HG02973 (cell line): ENCODE results near the gene NFIA.

ENCODE experiments used
- ATAC-seq: cut with Tn5 transposase; IDR thresholded peaks from one replicate; pipeline ENCODE4 v1.9.1; 2021; ENCODE audit warnings: moderate library complexity; ENCODE audit not compliant: unreplicated experiment

Gene NFIA

DNA sequence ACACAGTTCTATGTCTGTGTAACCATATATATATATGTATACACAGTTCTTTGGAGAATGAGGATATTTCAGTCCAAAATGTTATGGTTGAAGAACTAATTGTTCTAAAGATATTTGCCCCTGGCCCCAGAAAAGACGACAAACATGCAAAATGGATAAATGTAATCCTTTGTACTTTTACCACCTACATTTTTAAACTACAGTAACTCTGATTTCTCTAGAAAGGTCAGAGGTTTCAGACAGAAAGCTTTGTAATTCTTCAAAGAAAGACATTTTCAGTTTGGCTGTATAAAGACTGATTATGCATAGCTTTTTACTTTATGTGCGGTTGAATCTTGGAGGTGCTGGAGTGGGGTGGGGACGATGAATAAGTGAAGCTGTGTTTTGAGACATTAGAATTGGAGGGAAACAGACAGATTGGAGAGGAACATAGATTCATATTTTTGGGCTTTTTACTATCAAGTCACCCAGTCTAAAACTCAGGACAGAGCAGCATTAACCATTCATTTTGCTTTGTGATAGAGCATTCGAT is 16.6 kb downstream of the NFIA start:
- no peak for ATAC-seq

DNA sequence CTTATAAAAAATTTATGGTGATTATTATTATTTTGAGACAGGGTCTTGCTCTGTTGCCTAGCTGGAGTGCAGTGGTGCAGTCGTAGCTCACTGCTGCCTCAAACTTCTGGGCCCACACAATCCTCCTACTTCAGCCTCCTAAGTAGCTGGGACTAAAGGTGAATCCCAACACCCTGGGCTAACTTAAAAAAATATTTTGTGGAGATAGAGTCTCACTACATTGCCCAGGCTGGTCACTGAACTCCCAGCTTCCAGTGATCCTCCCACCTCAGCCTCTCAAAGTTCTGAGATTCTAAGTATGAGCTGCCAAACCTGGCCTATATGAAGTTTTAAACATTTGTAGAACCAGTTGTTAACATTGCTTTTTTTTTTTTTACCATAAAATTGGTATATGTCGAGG is 18.2 kb downstream of the NFIA start:
- ATAC-seq: no peak

DNA sequence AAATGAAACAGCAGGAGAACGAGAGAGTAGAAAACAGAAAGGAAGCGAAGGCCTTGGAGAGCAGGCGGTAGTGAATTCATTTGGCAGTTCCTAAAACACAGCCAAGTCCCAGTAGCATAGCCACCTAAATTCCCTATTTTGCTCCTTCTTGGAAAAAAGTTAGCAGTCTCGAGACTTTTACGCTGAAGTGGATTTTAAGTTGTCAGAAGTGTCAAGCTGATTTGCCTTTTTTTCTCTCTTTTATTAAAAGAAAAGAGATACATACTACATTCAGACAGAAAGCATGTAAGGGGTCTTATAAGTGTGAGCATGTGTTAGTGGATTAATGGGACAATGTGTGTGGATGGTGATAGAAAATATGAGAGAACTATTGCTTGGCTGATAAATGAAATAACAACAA is 19.2 kb downstream of the NFIA start:
- ATAC-seq: no peak

DNA sequence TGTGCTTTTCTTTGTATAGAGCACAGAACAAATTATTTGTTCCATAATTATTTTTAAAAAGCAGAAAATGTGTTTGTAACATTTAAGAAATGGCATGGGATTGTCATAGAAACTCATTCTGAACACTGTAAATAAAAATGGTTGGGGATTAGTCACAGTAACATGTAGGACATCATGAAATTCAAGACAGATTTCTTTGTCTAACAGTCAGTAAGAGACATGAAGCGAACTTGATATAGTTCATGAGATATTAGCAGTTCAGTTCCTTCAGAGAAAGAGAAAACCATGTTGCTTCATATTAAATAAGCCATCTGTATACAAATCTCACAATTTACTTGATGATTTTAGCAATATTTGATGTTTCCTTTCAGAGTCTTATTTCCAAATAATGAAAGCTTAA is 19.7 kb downstream of the NFIA start:
- no peak for ATAC-seq

DNA sequence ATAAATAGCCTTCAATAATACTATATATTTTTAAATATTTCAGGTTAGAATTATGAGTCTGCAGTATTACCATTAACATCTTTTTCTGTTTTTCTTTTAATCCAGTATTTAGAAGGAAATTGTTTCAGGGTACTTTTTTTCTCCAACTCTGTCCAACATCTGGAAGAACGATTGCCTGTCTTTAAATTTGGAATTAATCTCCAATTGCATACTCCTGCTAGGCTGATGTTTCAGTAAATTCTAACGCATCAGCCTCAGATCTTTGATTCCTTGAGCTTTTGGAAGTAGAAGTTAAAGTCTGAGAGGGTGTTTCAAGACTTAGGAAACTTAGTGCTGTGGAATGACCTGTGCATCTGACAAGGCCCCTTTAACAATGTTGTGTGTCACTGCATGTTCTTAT is 20.3 kb downstream of the NFIA start:
- no peak for ATAC-seq

DNA sequence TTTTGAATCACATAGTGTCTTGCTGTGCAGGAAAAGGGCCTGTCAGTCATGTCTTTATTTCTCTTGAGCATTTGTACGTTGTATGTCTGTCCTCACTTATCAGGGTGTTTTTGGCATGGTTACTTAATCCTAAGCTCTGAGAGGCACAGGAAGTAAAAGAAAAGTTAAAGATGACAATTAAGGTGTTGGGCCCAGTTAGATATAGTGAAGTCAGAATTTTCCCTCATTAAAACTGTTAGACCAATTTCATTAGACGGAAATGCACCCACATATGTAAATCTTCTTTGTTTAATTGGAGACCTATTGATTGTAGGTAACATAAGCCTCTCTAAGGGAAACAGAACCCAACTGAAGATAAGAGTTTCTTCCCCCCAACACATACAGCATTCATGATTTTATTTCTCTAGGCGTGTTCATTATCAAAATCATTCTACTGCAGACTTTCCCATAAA is 21.9 kb downstream of the NFIA start:
- no peak for ATAC-seq

DNA sequence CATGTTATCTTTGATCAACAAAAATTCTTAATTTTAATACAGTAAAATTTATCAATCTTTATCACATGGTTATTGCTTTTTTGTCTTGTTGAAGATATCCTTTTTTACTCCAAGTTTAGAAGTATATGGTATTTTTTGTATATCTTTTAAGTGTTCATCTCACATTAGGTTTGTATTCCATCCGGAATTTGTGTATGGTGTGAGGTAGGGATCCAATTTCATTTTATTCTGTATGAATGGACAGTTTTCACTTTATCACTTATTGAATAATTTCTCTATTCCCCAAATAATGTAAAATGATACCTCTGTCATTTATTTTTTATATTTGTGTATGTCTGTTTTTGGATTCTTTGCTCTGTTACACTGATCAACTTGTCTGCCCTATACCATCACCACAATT is 25.3 kb downstream of the NFIA start:
- no peak for ATAC-seq

DNA sequence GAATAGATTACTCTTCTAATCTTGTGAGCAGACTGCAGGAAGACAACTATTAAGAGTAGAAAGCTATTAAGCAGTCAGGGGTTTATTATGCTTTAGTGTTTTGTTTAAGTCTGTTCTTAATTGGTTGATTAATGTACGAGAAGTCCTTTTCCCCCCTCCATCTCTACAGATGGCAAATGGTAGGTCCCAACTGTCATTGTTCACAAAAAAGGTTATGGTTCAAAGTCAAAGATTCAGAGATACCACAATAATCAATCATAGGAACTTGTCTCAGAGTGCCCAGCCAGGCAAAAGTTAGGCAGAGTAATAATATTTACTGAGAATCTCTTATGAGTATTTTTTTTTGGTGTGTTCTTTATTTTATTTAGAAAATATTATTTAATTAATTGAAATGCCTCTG is 26.8 kb downstream of the NFIA start:
- no peak for ATAC-seq

DNA sequence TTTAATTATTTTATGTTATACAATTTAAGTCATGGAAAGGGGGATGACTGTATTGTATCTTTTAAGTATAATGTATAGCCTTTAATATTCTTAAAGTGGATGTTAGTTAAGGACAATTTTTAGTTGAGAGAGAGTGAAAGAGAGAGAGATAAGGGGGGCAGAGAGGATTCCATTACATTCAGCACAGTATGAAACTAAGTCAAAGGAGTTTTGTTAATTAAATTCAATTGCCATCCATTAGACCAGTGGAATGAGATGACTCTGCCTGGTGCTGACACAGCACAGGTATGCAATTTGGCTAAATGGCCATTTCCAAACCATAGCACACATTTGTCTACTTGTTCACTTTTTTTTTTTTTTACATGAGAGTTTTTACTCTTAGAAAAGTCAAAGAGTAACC is 27.5 kb downstream of the NFIA start:
- no peak for ATAC-seq

DNA sequence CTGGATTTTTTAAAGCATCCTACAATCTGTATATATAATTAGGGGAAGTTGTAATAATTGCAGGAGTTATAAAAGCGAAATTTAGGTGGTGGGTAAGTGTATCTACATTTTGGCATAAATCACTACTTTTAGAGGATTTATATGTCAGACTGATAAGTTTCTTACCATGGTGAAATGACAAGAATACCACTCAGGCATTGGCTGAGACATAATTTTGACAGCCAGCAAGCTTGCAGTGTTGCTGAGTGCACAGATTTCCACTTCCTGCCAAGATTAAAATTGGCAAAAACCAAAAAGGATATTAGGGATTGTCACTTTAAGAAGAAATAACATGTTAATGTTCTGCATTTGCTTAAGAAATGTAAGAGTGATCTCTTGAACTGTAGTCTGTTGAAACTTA is 28.2 kb downstream of the NFIA start:
- no peak for ATAC-seq

DNA sequence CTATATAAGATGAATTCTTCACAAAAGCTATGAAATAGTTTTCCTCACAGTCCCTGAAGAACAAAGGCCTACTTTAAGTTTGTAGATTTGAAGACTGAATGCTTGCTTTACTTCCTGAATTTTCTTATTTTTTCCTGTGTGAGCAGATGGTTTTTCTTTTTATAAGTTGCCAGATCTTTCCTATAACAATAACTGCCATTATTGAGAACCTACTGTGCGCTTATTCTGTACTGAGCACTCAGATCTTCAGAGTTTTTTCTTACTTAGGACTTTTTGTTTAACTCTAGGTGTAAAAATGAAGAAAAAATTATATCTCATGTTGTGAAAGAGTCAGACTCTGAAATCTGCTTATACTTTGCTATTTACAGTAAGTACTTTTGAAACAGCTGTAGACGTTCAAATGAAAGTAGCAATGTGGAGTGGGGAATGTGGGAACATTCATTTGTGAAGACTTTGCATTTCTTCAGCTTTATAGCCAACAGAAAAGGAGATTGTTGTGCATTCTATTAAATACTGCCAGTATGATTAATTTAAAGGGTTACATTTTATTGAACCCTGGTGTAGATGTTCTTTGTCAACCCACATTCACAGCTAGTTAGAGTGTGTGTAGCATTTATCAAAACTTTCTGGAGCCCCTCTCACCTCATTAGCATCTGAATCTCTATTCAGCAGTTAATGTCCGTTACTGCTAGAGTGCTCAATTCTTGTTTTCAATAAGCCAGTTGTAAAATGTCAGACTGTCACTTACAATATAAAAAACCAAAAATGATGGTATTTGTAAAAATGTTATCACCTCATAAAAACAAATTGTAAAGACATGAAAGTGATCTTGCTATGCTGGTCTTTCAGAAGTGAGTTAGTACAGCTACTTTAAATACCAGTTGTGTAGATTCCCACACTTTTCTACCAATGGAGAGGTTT is 29.0 kb downstream of the NFIA start:
- ATAC-seq: no peak

DNA sequence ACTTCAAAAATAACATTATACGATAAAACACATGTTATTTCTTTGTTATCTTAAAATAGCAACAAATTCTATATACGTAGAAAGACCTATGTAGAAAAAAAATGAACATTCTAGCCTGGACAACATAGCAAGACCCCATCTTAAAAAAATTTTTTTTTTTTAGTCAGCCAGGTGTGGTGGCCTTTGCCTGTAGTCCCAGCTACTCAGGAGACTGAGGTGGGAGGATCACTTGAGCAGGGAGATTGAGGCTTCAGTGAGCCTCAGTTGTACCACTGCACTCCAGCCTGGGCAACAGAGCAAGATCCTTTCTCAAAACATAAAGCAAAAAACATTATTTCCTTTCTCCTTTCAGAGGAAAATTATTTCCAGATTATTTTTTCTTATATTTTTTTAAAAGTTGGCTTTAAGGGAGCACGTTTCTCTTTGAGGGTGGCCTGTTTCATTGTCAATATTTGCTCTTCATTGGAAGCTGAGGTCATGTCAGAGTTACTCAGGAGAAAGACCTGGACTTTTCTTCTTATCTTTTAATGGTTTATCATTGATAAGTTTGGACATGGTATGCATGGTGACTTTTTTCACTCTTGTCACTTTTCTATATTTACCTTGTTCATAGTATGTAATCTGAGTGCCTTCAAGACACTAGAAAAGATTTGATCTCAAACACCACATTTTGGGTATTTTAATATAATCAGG is 32.0 kb downstream of the NFIA start:
- ATAC-seq: no peak

DNA sequence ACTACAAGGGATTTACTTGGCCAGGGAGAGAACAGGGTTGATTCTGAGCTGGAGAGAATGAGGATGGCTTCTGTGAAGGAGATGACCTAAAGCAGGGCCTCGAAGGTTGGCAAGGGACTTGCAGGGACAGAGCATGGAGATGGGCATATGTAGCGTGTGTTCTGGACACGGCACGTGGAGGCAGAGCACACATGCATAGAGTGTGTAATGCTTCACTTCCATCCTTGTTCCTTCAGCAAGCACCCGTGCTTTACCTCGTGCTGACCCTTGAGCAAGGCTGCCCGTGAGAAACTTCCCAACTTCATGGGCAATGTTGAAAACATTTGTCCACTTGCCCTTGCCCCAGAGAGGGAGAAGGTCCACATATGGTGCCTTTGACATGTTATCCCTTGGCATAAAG is 33.1 kb downstream of the NFIA start:
- ATAC-seq: no peak

DNA sequence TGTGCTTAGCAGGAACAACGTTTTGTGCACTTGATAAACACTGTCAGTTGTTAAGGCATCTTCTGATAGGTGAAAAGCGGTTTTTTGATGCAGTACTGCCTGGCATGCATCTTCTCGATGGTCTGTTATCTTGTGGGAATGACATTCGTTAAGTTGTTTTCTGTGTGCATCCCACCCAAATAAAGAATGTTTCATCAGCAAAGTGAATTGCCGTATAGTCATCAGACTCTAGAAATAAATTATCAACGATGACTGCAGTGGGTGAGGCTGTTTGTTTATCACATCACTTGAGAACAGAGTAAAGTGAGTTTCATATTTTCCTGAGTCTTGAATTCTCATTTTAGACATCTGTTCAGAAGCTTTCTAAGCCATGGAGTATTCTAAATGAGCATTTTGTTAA is 34.1 kb downstream of the NFIA start:
- ATAC-seq: no peak

DNA sequence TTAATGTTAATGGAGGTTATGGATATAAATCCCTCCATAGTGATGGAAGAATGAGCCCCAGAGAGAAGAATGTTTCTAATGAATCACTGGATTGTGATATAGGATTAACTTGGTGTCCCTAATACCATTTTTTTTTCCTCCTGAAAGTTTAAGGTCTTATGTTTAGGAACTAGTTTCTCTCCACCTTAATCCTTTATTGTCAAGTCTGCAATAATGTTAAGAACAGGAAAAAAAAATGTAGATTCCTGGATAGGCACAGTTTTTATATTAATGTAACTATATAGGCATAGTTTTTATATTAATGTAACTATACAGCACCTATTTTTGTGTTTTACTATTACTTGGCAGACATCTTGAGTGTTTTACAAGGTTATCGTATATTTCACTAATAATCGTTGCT is 34.9 kb downstream of the NFIA start:
- no peak for ATAC-seq

DNA sequence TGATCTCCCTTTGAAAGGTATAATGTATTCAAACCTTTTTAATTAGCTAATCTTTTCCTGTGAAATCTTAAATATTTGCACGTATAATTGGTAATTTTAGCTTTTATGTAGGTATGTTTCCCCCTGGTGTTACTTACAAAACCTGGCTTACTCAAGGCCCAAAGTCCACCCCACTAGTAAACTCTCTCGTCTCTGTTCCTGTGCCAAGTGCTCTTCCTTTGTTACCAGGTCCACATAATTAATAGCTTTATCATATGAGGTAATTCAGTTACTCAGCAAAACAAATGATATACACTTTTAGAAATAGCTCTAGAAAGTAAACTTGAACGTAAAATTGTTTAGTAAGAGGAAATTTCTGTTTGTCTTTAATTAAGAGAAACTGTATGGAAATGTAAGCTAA is 36.7 kb downstream of the NFIA start:
- ATAC-seq: no peak

DNA sequence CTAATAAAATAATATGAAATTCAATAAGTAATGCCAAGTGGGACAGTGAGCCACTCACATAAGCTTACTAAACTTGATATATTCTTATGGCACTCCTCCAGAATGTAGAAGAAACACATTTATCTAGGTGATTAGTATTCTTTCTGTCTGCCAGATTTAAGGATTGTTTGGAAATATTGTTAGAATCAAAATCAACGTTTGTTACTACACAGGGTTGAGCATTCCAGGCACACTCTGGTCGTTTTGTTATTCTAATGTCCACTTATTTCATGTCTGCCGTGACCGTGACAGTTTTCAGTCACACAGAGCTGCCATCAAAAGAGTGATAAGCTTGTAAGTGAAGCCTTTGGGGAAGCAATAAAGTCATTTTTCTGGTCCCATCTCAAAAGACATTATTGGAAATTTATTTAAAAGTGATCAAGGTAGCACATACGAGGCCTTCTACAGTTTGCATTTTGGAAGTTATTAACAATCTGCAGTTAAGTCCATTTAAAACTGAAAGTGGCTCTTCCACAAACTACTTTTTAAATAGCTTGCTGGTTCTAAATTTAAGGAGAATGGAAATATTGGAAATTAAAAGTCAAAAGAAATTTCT is 38.0 kb downstream of the NFIA start:
- no peak for ATAC-seq

DNA sequence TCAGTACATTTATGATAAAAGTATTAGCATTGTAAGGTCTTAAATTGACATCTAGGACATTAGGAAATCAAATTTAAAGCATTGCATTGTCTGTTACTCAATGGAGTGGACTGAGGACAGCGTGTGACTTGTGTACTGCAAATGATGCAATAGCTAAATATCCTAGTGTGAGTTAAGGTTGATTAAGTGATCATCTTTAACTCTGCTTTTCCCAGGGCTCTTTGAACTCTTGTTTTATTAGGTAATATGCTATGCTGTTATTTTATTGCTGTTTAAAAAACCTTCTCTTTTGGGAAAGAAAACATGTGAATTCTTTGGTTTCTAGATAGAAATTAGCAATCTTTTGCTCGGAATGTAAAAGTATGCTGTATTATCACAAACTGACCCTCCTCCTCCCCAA is 38.6 kb downstream of the NFIA start:
- ATAC-seq: no peak

DNA sequence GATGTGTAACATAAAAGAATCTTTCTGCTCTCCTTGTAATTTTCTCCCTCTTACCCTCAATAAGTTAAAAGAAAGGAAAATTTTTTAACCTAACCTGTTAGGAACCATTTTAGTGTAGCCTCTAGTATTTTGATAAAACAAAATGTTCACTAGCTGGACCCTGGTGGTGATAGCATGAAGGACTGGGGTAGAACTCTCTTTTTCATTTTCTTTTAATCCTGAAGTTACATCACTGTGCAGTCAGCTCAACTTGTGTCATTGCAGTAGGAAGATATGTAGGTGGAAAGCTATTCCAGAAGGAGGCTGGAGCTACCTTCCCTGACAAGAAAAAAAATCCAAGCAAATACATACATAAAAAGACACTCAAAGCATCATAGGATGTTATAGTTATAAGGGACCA is 39.3 kb downstream of the NFIA start:
- ATAC-seq: no peak

DNA sequence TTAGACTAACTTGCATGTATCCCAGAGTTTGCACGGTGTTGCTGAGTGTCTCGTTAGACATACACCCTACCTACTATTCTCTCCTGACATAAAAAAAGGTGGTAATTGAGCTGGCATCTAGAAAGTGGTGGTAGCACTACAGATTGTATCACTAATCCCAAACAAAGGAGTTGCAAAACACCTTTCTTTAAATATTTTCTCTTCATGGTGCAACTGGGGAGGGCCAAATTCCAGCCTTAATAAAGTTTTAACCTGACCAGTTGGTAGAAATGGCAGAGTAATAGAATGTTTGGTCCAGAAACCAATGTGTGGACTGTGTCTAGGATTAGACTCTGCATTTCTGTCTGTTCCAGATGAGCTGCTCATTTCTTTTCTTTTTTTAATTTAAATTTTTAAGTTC is 40.0 kb downstream of the NFIA start:
- ATAC-seq: no peak

DNA sequence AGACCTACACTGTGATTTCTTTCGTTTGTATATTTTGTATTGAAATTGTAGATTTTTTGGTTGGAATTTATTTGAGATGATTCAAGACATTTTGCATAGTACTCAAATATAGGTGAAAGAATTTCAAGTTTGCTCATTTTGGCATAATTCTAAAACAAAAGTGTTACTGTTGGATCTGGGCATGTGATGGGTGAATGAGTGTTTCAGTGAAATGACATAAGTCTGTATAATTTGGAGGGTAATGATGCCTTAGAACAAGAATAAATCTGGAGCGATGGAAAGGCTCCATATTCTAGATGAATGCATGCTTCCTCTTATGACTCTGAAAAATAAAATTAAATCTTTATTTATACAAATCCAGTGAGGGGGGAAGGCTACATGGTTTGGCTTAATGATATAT is 41.0 kb downstream of the NFIA start:
- ATAC-seq: no peak

DNA sequence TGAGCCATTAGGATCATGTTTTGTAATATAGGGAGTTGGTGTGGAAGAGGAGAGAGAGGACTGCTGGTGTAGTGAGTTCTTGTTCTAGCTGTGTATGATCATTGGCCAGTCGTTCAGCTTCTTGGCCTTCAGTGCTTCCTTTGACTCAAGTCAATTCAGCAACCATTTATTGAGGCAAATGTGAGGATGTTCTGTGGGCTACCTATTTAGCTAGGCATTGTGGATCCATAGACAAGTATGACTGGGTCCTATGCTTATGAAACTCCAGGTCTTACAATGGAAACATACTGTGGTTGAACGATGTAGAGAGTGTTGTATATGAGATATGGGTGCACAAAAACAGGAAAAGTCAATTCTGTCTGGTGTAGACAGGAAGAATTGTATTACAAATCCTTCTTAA is 41.7 kb downstream of the NFIA start:
- ATAC-seq: no peak
